Natural killer cell treated with Interleukin-12 subunit alpha and Interleukin-12 subunit beta and Interleukin-15 and Interleukin-18, amount 100 ng/mL, for 72 hours (primary cell): Measurements from ENCODE around the gene WDR73. TPM values are rescaled to one million over a fixed set of nuclear protein-coding genes. Genes with fewer than 3 reads are reported as not detected.

Source experiments
- ATAC-seq, 2 donors: fragments of 150-1000 bp; cut with Tn5 transposase in 1 of 2; sonication (Bioruptor Pico), chemical (Tn5 transposase) in 1 of 2; 2 replicates each; pipeline ENCODE4 v1.10.0; 2021
- DNase-seq: peaks from one replicate; pipeline ENCODE4 v3.0.0; 2022; ENCODE audit warnings: low spot score
- H3K27ac Mint-ChIP-seq, 2 donors: 1 replicate in 1 of 2; 2 replicates in 1 of 2; pipeline ENCODE4 v1.8.0; 2022; ENCODE audit warnings: mixed read lengths in 2 of 2, mild to moderate bottlenecking in 1 of 2, moderate library complexity in 1 of 2
- H3K27me3 Mint-ChIP-seq, 2 donors: 1 replicate in 1 of 2; 2 replicates in 1 of 2; pipeline ENCODE4 v1.8.0; 2022; ENCODE audit warnings: mixed read lengths in 2 of 2
- H3K36me3 Mint-ChIP-seq: one replicate; pipeline ENCODE4 v1.8.0; 2022; ENCODE audit warnings: mixed read lengths
- H3K4me1 Mint-ChIP-seq, 2 donors: 1 replicate in 1 of 2; 2 replicates in 1 of 2; pipeline ENCODE4 v1.8.0; 2022; ENCODE audit warnings: low read depth in 2 of 2, mixed read lengths in 2 of 2, mild to moderate bottlenecking in 1 of 2
- H3K4me3 Mint-ChIP-seq: one replicate; pipeline ENCODE4 v1.8.0; 2022; ENCODE audit warnings: mixed read lengths
- H3K9me3 Mint-ChIP-seq: 2 replicates; pipeline ENCODE4 v1.8.0; 2022; ENCODE audit warnings: mixed read lengths
- total RNA-seq, 2 donors: library from RNA; stranded (reverse); gene quantifications; one replicate each; pipeline ENCODE4 v1.2.3, GENCODE V29; 2022

WDR73 gene
- total RNA-seq, 2 donors from 2014 or later: 19.7 to 41.2 TPM

DNA sequence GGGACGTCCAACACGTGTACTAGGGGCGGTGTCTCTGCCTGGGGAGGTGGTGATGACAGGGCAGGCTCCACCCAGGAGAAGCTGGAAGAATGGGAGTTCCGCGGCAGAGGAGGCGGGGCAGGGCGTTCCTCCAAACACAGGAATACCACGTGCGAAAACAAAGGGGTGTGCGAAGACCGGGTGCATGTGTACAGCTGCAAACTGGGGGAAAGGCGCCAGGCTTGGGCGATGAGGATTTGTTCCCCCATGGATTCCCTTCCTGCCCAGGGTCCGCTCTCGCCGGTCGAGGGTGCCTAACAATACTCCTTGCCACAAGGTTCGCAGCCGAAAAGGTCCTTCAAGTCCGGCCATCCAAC lies 53.8 kb downstream of the WDR73 start:
- Mint-ChIP-seq H3K4me1 (peaks cover 34 to 64% of the 10 kb centered on the region in 2 donors), H3K36me3 (peaks cover 3% of the 10 kb centered on the region), H3K27ac (peak overlapping the region; percentile 57 to 61), H3K9me3 (no peaks in the 10 kb centered on the region), H3K4me3 (peak overlapping the region; percentile 95), H3K27me3 (no peaks in the 10 kb centered on the region)
- no peak for DNase-seq
- peak; percentile 13 to 25 for ATAC-seq

- no peaks in the 10 kb centered on the region for H3K9me3 Mint-ChIP-seq
- H3K36me3 Mint-ChIP-seq: no peaks in the 10 kb centered on the region
- no peak overlapping the region for H3K27ac Mint-ChIP-seq
- H3K4me1 Mint-ChIP-seq: peaks cover 31 to 60% of the 10 kb centered on the region in 2 donors
- DNase-seq: no peak
- H3K4me3 Mint-ChIP-seq: peak overlapping the region; percentile 95
- ATAC-seq: no peak
- no peaks in the 10 kb centered on the region for H3K27me3 Mint-ChIP-seq
Measured at GRCh38 chr15:84599906-84600305, 54.2 kb downstream of the WDR73 start.

GRCh38 chr15:84598993-84599392 lies 55.1 kb downstream of the WDR73 start:
- peaks cover 30 to 54% of the 10 kb centered on the region in 2 donors for H3K4me1 Mint-ChIP-seq
- DNase-seq: no peak
- H3K9me3 Mint-ChIP-seq: no peaks in the 10 kb centered on the region
- peak overlapping the region in 1 of 2 donors; percentile 73 for H3K27ac Mint-ChIP-seq
- peak overlapping the region; percentile 95 for H3K4me3 Mint-ChIP-seq
- no peaks in the 10 kb centered on the region for H3K36me3 Mint-ChIP-seq
- no peak for ATAC-seq
- no peaks in the 10 kb centered on the region for H3K27me3 Mint-ChIP-seq

- peak overlapping the region in 1 of 2 donors; percentile 73 for H3K27ac Mint-ChIP-seq
- DNase-seq (no peak), ATAC-seq (peak in 1 of 2 donors; percentile 37)
- H3K27me3 Mint-ChIP-seq: no peaks in the 10 kb centered on the region
- H3K4me3 Mint-ChIP-seq: peak overlapping the region; percentile 50
- H3K36me3 Mint-ChIP-seq: no peaks in the 10 kb centered on the region
- no peaks in the 10 kb centered on the region for H3K9me3 Mint-ChIP-seq
- H3K4me1 Mint-ChIP-seq: peaks cover 25 to 46% of the 10 kb centered on the region in 2 donors
Measured at GRCh38 chr15:84598250-84598649, 55.8 kb downstream of the WDR73 start.

DNA sequence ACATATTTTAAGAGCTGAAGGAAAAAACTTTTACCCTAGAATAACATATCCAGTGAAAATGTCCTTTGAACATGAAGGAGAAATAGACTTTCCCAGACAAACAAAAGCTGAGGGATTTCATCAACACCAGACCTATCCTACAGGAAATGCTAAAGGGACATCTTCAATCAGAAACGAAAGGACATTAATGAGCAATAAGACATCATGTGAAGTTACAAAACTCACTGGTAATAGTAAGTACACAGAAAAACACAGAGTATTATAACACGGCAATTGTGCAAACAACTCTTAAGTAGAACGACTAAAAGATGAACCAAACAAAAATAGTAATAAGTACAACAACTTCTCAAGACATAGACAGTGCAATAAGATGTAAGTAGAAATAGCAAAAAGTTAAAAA lies 56.8 kb downstream of the WDR73 start:
- H3K27me3 Mint-ChIP-seq: peaks cover 0 to 3% of the 10 kb centered on the region in 2 donors
- no peak overlapping the region for H3K4me3 Mint-ChIP-seq
- H3K4me1 Mint-ChIP-seq: peaks cover 22 to 38% of the 10 kb centered on the region in 2 donors
- peak overlapping the region; percentile 50 to 73 for H3K27ac Mint-ChIP-seq
- no peaks in the 10 kb centered on the region for H3K36me3 Mint-ChIP-seq
- no peak for DNase-seq
- H3K9me3 Mint-ChIP-seq: no peaks in the 10 kb centered on the region
- no peak for ATAC-seq

DNA sequence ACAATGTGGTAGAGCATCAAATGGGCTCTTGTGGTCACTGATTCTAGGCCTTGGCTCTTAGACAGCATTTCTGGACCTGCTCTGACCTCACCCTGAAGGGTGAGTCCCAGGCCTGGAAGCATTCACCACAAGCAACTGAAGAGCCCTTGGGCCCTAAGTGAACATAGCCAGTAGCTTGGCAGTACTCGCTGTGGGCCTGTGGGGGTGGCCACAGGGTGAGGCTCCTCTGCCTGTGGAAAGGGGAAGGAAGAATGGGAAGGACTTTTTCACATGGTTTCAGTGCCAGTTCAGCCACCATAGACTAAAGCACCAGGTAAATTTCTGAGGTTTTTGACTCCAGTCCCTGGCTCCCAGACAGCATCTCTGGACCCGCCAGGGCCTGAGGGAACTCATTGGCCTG lies 58.4 kb downstream of the WDR73 start:
- Mint-ChIP-seq H3K27ac (no peak overlapping the region), H3K27me3 (peaks cover 0 to 3% of the 10 kb centered on the region in 2 donors), H3K4me1 (peaks cover 20 to 30% of the 10 kb centered on the region in 2 donors), H3K4me3 (no peak overlapping the region), H3K9me3 (no peaks in the 10 kb centered on the region), H3K36me3 (no peaks in the 10 kb centered on the region)
- DNase-seq: no peak
- no peak for ATAC-seq

DNA sequence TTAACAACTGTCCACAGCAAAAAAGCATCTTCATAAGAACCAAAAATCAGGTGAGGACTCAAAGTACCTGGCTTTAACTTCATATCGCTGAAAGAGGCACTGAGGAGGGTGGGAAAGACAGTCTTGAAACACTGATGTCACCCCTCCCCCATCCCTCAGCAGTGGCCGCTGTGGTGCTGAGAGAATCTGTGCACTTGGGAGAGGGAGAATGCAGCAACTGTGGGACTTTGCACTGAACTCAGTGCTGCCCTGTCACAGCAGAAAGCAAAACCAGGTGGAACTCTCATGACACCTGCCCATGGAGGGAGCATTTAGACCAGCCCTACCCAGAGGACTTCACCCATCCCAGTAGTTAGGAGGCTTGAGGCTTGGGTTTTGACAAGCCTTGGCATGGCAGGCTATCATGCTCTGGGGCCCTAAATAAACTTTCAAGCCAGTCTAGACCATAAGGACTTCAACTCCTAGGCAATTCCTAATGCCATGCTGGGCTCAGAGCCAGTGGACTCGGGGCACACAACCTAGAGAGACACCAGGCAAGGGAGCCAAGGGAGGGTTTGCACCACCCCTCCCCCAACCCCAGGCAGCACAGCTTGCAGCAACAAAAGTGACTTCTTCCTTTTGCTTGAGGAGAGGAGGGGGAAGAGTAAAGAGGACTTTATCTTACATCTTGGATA lies 59.3 kb downstream of the WDR73 start:
- peaks cover 0 to 3% of the 10 kb centered on the region in 2 donors for H3K27me3 Mint-ChIP-seq
- H3K4me3 Mint-ChIP-seq: no peak overlapping the region
- H3K36me3 Mint-ChIP-seq: no peaks in the 10 kb centered on the region
- DNase-seq: no peak
- peaks cover 18 to 24% of the 10 kb centered on the region in 2 donors for H3K4me1 Mint-ChIP-seq
- H3K9me3 Mint-ChIP-seq: no peaks in the 10 kb centered on the region
- H3K27ac Mint-ChIP-seq: no peak overlapping the region
- ATAC-seq: no peak

DNA sequence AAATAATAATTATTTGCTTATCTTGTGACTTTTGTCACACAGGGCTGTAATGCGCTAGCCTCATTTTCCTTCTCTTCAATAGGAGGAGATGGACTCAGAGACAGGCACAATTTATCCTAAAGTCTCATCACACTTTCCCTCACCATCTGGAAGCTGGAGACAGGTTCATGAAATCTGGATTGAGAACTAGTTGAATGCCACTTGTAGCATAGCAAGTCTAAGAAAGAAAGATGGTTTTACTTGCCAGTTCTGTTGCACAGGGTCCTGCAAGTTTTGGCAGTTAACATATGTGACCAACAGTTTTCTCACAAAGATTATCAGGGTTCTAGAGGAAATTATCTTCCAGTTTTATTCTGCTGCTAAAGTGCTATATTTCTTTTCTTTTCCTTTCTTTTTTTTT lies 62.3 kb downstream of the WDR73 start:
- Mint-ChIP-seq H3K36me3 (no peaks in the 10 kb centered on the region), H3K4me1 (peaks cover 0 to 6% of the 10 kb centered on the region in 2 donors), H3K27me3 (peaks cover 0 to 5% of the 10 kb centered on the region in 2 donors), H3K27ac (no peak overlapping the region), H3K9me3 (no peaks in the 10 kb centered on the region), H3K4me3 (no peak overlapping the region)
- ATAC-seq (no peak), DNase-seq (no peak)

DNA sequence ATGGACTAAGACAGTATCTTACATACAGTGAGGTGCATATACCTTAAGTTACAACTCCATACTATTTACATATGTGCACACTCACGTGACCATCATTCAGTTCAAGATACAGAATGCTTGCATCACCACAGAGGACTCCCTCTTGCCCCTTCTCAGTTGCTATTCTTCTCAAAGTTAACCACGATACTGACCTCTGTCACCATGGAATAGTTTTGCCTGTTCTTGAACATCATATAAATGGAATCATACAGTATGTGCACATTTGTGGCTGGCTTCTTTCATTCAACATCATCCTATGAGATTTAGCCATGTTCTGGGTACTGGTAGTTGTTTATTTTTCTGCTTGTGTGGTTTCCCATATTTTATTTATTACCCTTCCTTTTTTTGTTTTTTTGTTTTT lies 63.7 kb downstream of the WDR73 start:
- Mint-ChIP-seq H3K36me3 (no peaks in the 10 kb centered on the region), H3K4me3 (no peak overlapping the region), H3K27ac (no peak overlapping the region), H3K4me1 (peaks cover 0 to 6% of the 10 kb centered on the region in 2 donors), H3K9me3 (no peaks in the 10 kb centered on the region), H3K27me3 (peaks cover 0 to 5% of the 10 kb centered on the region in 2 donors)
- DNase-seq: no peak
- no peak for ATAC-seq

Other genes with a start within 250 kb of the WDR73 start
- 1 to 10 TPM; 5.5 to 9.2 TPM for gene ZSCAN2, start 53.3 kb downstream of the WDR73 start, total RNA-seq
- gene NMB, start 3.9 kb upstream of the WDR73 start, total RNA-seq: 1 to 10 TPM; 3.8 to 7.1 TPM
- 100 to 1,000 TPM in 1 of 2 donors, 10 to 100 TPM in 1; 73.0 to 114 TPM for gene SEC11A, start 61.9 kb upstream of the WDR73 start, total RNA-seq
- gene ZNF592, start 94.3 kb upstream of the WDR73 start, total RNA-seq: 10 to 100 TPM; 23.7 to 41.3 TPM
- under 1 TPM; 0.43 to 0.67 TPM for gene ALPK3, start 163.1 kb upstream of the WDR73 start, total RNA-seq
- not detected for gene SLC28A1, start 230.4 kb upstream of the WDR73 start, total RNA-seq